Keratinocyte (primary cell): ENCODE data around the gene GRM7.

Source experiments
- EZH2 ChIP-seq: IDR thresholded peaks from one replicate; pipeline ENCODE4 v1.6.1; 2012; ENCODE audit warnings: inconsistent platforms, mild to moderate bottlenecking, low read length, moderate library complexity
- TF ChIP-seq, protein P1 (sequence below), 3 experiments: IDR thresholded peaks in 1 of 3; conservative IDR thresholded peaks in 1 of 3; optimal IDR thresholded peaks in 1 of 3; 2 replicates in 2 of 3; 3 replicates in 1 of 3; pipeline versions ENCODE3 to v1.5.1; 2011; ENCODE audit warnings: low read length in 3 of 3, mild to moderate bottlenecking in 3 of 3, moderate library complexity in 2 of 3, control low read depth in 1 of 3, inconsistent platforms in 1 of 3; ENCODE audit not compliant: insufficient read depth in 2 of 3; ENCODE audit errors: extremely low read depth in 1 of 3

DNA sequence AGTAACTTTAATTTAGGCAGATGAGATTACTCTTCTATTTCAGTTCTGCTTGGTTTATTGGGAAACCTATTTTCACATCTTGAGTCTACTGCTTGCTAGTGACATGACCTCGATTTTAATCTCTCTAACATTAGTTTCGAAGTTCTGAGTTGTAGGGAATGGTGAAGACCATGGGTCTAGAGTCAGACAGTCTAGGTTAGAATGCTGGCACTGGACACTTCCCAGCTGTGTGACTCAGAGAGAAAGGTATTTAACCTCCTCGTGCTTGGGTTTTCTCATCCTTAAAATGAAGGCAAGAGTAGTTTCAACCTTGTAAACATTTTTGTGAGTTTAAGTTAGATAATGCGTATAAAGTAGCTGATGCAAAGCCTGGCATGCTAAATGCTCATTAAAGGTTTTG lies 422.1 kb downstream of the GRM7 start:
- TF ChIP-seq, protein P1, sequence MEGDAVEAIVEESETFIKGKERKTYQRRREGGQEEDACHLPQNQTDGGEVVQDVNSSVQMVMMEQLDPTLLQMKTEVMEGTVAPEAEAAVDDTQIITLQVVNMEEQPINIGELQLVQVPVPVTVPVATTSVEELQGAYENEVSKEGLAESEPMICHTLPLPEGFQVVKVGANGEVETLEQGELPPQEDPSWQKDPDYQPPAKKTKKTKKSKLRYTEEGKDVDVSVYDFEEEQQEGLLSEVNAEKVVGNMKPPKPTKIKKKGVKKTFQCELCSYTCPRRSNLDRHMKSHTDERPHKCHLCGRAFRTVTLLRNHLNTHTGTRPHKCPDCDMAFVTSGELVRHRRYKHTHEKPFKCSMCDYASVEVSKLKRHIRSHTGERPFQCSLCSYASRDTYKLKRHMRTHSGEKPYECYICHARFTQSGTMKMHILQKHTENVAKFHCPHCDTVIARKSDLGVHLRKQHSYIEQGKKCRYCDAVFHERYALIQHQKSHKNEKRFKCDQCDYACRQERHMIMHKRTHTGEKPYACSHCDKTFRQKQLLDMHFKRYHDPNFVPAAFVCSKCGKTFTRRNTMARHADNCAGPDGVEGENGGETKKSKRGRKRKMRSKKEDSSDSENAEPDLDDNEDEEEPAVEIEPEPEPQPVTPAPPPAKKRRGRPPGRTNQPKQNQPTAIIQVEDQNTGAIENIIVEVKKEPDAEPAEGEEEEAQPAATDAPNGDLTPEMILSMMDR (optimal IDR thresholded peaks at IDR 0.05 in 1 of 3, IDR thresholded peaks at IDR 0.05 in 1 of 3, conservative IDR thresholded peaks at IDR 0.05 in 1 of 3; ENCODE audit: extremely low read depth in 1 of 3, insufficient read depth in 2 of 3, low read length in 3 of 3): no peak
- no peak for TF ChIP-seq EZH2
